Cardiac fibroblast (primary cell): ENCODE measurements around the gene FHL1.
A peak's percentile ranks its signal among the peaks of the same experiment; 100 is the strongest.

Experiments used
- DNase-seq, 2 donors: peaks; one replicate each; pipeline versions ENCODE4 v3.0.0 to v3.0.0-alpha.2; 2010; ENCODE audit warnings: low read depth in 2 of 2
- H3K4me3 ChIP-seq, 2 donors: replicated peaks in 1 of 2; 1 replicate in 1 of 2; 2 replicates in 1 of 2; pipeline ENCODE4 v1.5.1; 2011; ENCODE audit warnings: low read depth in 2 of 2, low read length in 2 of 2, mild to moderate bottlenecking in 2 of 2, moderate library complexity in 1 of 2
- CTCF ChIP-seq: IDR thresholded peaks from one replicate; pipeline ENCODE4 v1.5.1; 2011; ENCODE audit warnings: low read depth, mild to moderate bottlenecking, low read length, inconsistent platforms

Gene FHL1

GRCh38 chrX:136190038-136190713 lies 42.8 kb downstream of the FHL1 start:
- no peak overlapping the region for H3K4me3 ChIP-seq
- DNase-seq: no peak
- TF ChIP-seq CTCF: no peak

GRCh38 chrX:136191171-136191570 lies 43.8 kb downstream of the FHL1 start:
- no peak for TF ChIP-seq CTCF
- DNase-seq: peak in 1 of 2 donors; percentile 27
- H3K4me3 ChIP-seq: no peak overlapping the region

GRCh38 chrX:136192135-136192534 lies 44.8 kb downstream of the FHL1 start:
- DNase-seq: no peak
- no peak for TF ChIP-seq CTCF
- H3K4me3 ChIP-seq: no peak overlapping the region

- no peak for TF ChIP-seq CTCF
- no peak overlapping the region for H3K4me3 ChIP-seq
- DNase-seq: peak; percentile 64 to 71
Observed at GRCh38 chrX:136192839-136193414, 45.6 kb downstream of the FHL1 start.

- TF ChIP-seq CTCF: no peak
- DNase-seq: no peak
Observed at GRCh38 chrX:136193771-136194170, 46.4 kb downstream of the FHL1 start.

GRCh38 chrX:136194536-136194935 lies 47.2 kb downstream of the FHL1 start:
- TF ChIP-seq CTCF: no peak
- no peak for DNase-seq
- H3K4me3 ChIP-seq: no peak overlapping the region

More at GRCh38 chrX:136193771-136194170, 46.4 kb downstream of the FHL1 start:
- H3K4me3 ChIP-seq: no peak overlapping the region

- no peak for TF ChIP-seq CTCF
- DNase-seq: no peak
- H3K4me3 ChIP-seq: no peak overlapping the region
Observed at GRCh38 chrX:136195247-136195646, 47.9 kb downstream of the FHL1 start.
